HepG2 (cell line): Measurements from ENCODE around the gene RPRD1A. TPM values are rescaled to one million over a fixed set of nuclear protein-coding genes. Genes with fewer than 3 reads are reported as not detected.

ENCODE experiments used
- ARID2 ChIP-seq: sonication (generic); formaldehyde crosslinking; IDR thresholded peaks from 2 replicates; pipeline ENCODE4 v1.8.1; 2022; ENCODE audit warnings: mild to moderate bottlenecking, missing genetic modification reagents, borderline replicate concordance
- ARNTL ChIP-seq: sonication (generic); formaldehyde crosslinking; IDR thresholded peaks from 2 replicates; pipeline ENCODE4 v1.4.0; 2020; ENCODE audit warnings: mild to moderate bottlenecking, missing genetic modification reagents
- ASH2L ChIP-seq: fragments of 300-600, 200-600 bp; sonication (generic); IDR thresholded peaks from 2 replicates; pipeline ENCODE4 v1.7.0; 2017; ENCODE audit warnings: low read depth, mild to moderate bottlenecking, moderate library complexity, mixed read lengths, low read length; ENCODE audit not compliant: insufficient read length
- GABPB1 ChIP-seq: IDR thresholded peaks from 2 replicates; pipeline ENCODE4 v1.6.1; 2016; ENCODE audit warnings: mild to moderate bottlenecking, missing genetic modification reagents, moderate library complexity, missing compliant biosample characterization
- GRHL1 ChIP-seq: sonication (generic); formaldehyde crosslinking; conservative IDR thresholded peaks from 2 replicates; pipeline ENCODE4 v1.8.0; 2022; ENCODE audit warnings: missing genetic modification reagents
- HOXA5 ChIP-seq: sonication (generic); formaldehyde crosslinking; IDR thresholded peaks from 2 replicates; pipeline ENCODE4 v1.4.0; 2020; ENCODE audit warnings: missing genetic modification reagents
- LBX2 ChIP-seq: sonication (generic); formaldehyde crosslinking; IDR thresholded peaks from 2 replicates; pipeline ENCODE4 v1.5.0; 2020; ENCODE audit warnings: missing genetic modification reagents, mild to moderate bottlenecking, borderline replicate concordance
- MIER3 ChIP-seq: IDR thresholded peaks from 2 replicates; pipeline ENCODE4 v1.6.1; 2016; ENCODE audit warnings: missing compliant biosample characterization, borderline replicate concordance
- NCOR1 ChIP-seq: fragments of 200-600 bp; sonication (generic); IDR thresholded peaks from 2 replicates; pipeline ENCODE4 v1.7.0; 2017; ENCODE audit warnings: antibody characterized with exemption, low read length, borderline replicate concordance
- PHF5A ChIP-seq: IDR thresholded peaks from one replicate; pipeline ENCODE4 v1.6.1; 2018; ENCODE audit warnings: low read depth, missing genetic modification reagents; ENCODE audit not compliant: unreplicated experiment
- SMAD1 ChIP-seq: sonication (generic); formaldehyde crosslinking; IDR thresholded peaks from 2 replicates; pipeline ENCODE4 v1.4.0; 2020; ENCODE audit warnings: missing genetic modification reagents, low read depth, mild to moderate bottlenecking, borderline replicate concordance
- SMARCC2 ChIP-seq: fragments of 450-650 bp; IDR thresholded peaks from 2 replicates; pipeline ENCODE4 v1.6.1; 2017; ENCODE audit warnings: antibody characterized with exemption, mild to moderate bottlenecking
- SNAI1 ChIP-seq: sonication (generic); formaldehyde crosslinking; IDR thresholded peaks from 2 replicates; pipeline ENCODE4 v1.5.0; 2020; ENCODE audit warnings: mild to moderate bottlenecking, missing genetic modification reagents, borderline replicate concordance
- SP5 ChIP-seq: IDR thresholded peaks from 2 replicates; pipeline ENCODE4 v1.6.1; 2016; ENCODE audit warnings: low read depth, borderline replicate concordance
- TP53 ChIP-seq: sonication (generic); formaldehyde crosslinking; conservative IDR thresholded peaks from 2 replicates; pipeline ENCODE4 v1.4.0; 2020; ENCODE audit warnings: missing genetic modification reagents
- ZC3H13 ChIP-seq: sonication (generic); formaldehyde crosslinking; IDR thresholded peaks from 2 replicates; pipeline ENCODE4 v1.8.1; 2023; ENCODE audit warnings: mild to moderate bottlenecking, missing genetic modification reagents, moderate library complexity
- ZFP91 ChIP-seq: sonication (generic); formaldehyde crosslinking; IDR thresholded peaks from 2 replicates; pipeline ENCODE4 v1.9.0; 2022; ENCODE audit warnings: missing genetic modification reagents, mild to moderate bottlenecking, borderline replicate concordance
- ZNF264 ChIP-seq: sonication (generic); formaldehyde crosslinking; IDR thresholded peaks from 2 replicates; pipeline ENCODE4 v1.4.0; 2020; ENCODE audit warnings: missing genetic modification reagents
- ZNF530 ChIP-seq: sonication (generic); formaldehyde crosslinking; IDR thresholded peaks from 2 replicates; pipeline ENCODE4 v1.5.0; 2020; ENCODE audit warnings: low read depth, mild to moderate bottlenecking, missing genetic modification reagents
- ZNF549 ChIP-seq: sonication (generic); formaldehyde crosslinking; IDR thresholded peaks from 2 replicates; pipeline ENCODE4 v1.5.0; 2020; ENCODE audit warnings: missing genetic modification reagents
- polyA plus RNA-seq, 8 experiments: library from polyadenylated mRNA; depleted of rRNA in 3 of 8; stranded (reverse) in 7 of 8; unstranded in 1 of 8; fragments of >200 nt; fragmentation: Illumina TruSeq in 4 of 8; extraction: Trizol in 4 of 8; gene quantifications; 2 replicates each; pipeline versions ENCODE4 v1.2.1 to v1.2.3, GENCODE V29; 2011 to 2016; ENCODE audit warnings: low read depth in 4 of 8, missing spikeins in 1 of 8, mixed read lengths in 1 of 8; ENCODE audit not compliant: insufficient read depth in 1 of 8
- total RNA-seq, 5 experiments: library from RNA; depleted of rRNA; stranded (reverse); fragments of >200 nt; fragmentation: Illumina TruSeq; extraction: Trizol; gene quantifications; 2 replicates each; pipeline ENCODE4 v1.2.3, GENCODE V29; 2016; ENCODE audit warnings: low read depth in 1 of 5
- TF ChIP-seq, protein P1 (sequence below): sonication (generic); formaldehyde crosslinking; IDR thresholded peaks from 2 replicates; pipeline ENCODE4 v1.5.0; 2020; ENCODE audit warnings: mild to moderate bottlenecking, missing genetic modification reagents, borderline replicate concordance

The RPRD1A gene
- total and polyA plus RNA-seq, 2 of the 13 experiments (the other 11 are each of a cell fraction or from before 2014, with no cell fraction given), result 42.5 to 78.2 TPM

GRCh38 chr18:35972197-35973000 lies 95.0 kb downstream of the RPRD1A start, which contains the start of gene RMP24 (continued):
- TF ChIP-seq NCOR1, result peak; percentile 58; the same call in 1 of the 2 replicates
- peak; percentile 94 for TF ChIP-seq ASH2L
- TF ChIP-seq ZNF264 (CRISPR knock-in tag), result peak; percentile 65; the same call in 1 of the 2 replicates
- peak; percentile 100 for TF ChIP-seq GABPB1
- TF ChIP-seq ZNF530, result no peak
- peak; percentile 72; the same call in 1 of the 2 replicates for TF ChIP-seq SP5 (CRISPR knock-in tag)
- peak; percentile 90 for TF ChIP-seq HOXA5 (CRISPR knock-in tag)
- TF ChIP-seq SMAD1 (CRISPR knock-in tag), result no peak; the same call in 1 of the 2 replicates
- TF ChIP-seq TP53 (CRISPR knock-in tag), result no peak
- peak; percentile 56 for TF ChIP-seq PHF5A (CRISPR knock-in tag)
- peak; percentile 81; the same call in 1 of the 2 replicates for TF ChIP-seq ZC3H13 (CRISPR knock-in tag)
- TF ChIP-seq GRHL1 (CRISPR knock-in tag), result no peak
- peak; percentile 94 for TF ChIP-seq ZFP91 (CRISPR knock-in tag)
- no peak for TF ChIP-seq LBX2 (CRISPR knock-in tag)
- TF ChIP-seq SMARCC2, result no peak
- no peak for TF ChIP-seq ZNF549 (CRISPR knock-in tag)
- TF ChIP-seq ARID2 (CRISPR knock-in tag), result no peak; the same call in 1 of the 2 replicates
- peak; percentile 14 for TF ChIP-seq ARNTL (CRISPR knock-in tag)
- peak; percentile 86; the same call in 1 of the 2 replicates for TF ChIP-seq MIER3 (CRISPR knock-in tag)
- no peak for TF ChIP-seq SNAI1 (CRISPR knock-in tag)
- TF ChIP-seq, protein P1, sequence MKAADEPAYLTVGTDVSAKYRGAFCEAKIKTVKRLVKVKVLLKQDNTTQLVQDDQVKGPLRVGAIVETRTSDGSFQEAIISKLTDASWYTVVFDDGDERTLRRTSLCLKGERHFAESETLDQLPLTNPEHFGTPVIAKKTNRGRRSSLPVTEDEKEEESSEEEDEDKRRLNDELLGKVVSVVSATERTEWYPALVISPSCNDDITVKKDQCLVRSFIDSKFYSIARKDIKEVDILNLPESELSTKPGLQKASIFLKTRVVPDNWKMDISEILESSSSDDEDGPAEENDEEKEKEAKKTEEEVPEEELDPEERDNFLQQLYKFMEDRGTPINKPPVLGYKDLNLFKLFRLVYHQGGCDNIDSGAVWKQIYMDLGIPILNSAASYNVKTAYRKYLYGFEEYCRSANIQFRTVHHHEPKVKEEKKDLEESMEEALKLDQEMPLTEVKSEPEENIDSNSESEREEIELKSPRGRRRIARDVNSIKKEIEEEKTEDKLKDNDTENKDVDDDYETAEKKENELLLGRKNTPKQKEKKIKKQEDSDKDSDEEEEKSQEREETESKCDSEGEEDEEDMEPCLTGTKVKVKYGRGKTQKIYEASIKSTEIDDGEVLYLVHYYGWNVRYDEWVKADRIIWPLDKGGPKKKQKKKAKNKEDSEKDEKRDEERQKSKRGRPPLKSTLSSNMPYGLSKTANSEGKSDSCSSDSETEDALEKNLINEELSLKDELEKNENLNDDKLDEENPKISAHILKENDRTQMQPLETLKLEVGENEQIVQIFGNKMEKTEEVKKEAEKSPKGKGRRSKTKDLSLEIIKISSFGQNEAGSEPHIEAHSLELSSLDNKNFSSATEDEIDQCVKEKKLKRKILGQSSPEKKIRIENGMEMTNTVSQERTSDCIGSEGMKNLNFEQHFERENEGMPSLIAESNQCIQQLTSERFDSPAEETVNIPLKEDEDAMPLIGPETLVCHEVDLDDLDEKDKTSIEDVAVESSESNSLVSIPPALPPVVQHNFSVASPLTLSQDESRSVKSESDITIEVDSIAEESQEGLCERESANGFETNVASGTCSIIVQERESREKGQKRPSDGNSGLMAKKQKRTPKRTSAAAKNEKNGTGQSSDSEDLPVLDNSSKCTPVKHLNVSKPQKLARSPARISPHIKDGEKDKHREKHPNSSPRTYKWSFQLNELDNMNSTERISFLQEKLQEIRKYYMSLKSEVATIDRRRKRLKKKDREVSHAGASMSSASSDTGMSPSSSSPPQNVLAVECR, result peak; percentile 92
